H1 (cell line): Measurements from ENCODE around the gene OSM. TPM values are rescaled to one million over a fixed set of nuclear protein-coding genes. Genes with fewer than 3 reads are reported as not detected.

Experiments used
- CTCF ChIA-PET: fragments of 300-600 bp; sonication (Branson Sonifier 250); formaldehyde crosslinking; loops from one replicate; lab custom pipeline; 2021; ENCODE audit not compliant: partially characterized antibody; lab: Charles Lee
- POLR2A ChIA-PET: fragments of 300-600 bp; sonication (Branson Sonifier 250); formaldehyde crosslinking; loops from one replicate; lab custom pipeline; 2021; ENCODE audit warnings: inconsistent platforms; ENCODE audit not compliant: partially characterized antibody; lab: Charles Lee
- DNase-seq, 2 experiments: peaks; one replicate each; pipeline versions ENCODE4 v3.0.0 to v3.0.0-alpha.2; 2010 to 2022; ENCODE audit warnings: low spot score in 2 of 2, low read depth in 1 of 2, mixed read lengths in 1 of 2
- FAIRE-seq: peaks from 2 replicates; lab custom pipeline; 2011; peaks lifted over from hg19 to GRCh38; lab: Jason Lieb, UNC
- H2AFZ ChIP-seq: 2 replicates; pipeline ENCODE4 v1.8.1; 2012; ENCODE audit warnings: low read length, inconsistent platforms
- H2AK5ac ChIP-seq: 2 replicates; pipeline ENCODE4 v1.6.1; 2013; ENCODE audit warnings: low read depth, low read length
- H2BK120ac ChIP-seq: replicated peaks from 2 replicates; pipeline ENCODE3; 2013; ENCODE audit warnings: low read depth, low read length, inconsistent platforms
- H2BK12ac ChIP-seq: 2 replicates; pipeline ENCODE4 v1.6.1; 2013; ENCODE audit warnings: low read depth, low read length
- H2BK15ac ChIP-seq: 2 replicates; pipeline ENCODE4 v1.6.1; 2013; ENCODE audit warnings: low read length
- H2BK20ac ChIP-seq: 2 replicates; pipeline ENCODE4 v1.6.1; 2013; ENCODE audit warnings: low read length
- H2BK5ac ChIP-seq: 2 replicates; pipeline ENCODE4 v1.6.1; 2013; ENCODE audit warnings: low read depth, low read length
- H3K14ac ChIP-seq: 2 replicates; pipeline ENCODE4 v1.6.1; 2013; ENCODE audit warnings: inconsistent platforms; ENCODE audit not compliant: insufficient read length
- H3K18ac ChIP-seq: 2 replicates; pipeline ENCODE4 v1.6.1; 2013; ENCODE audit warnings: low read length; ENCODE audit errors: extremely low read depth
- H3K23ac ChIP-seq: 2 replicates; pipeline ENCODE4 v1.6.1; 2013; ENCODE audit warnings: inconsistent platforms; ENCODE audit not compliant: insufficient read length
- H3K23me2 ChIP-seq: 2 replicates; pipeline ENCODE4 v1.6.1; 2013; ENCODE audit warnings: low read depth, low read length
- H3K27ac ChIP-seq: 2 replicates; pipeline ENCODE4 v1.6.1; 2011; ENCODE audit warnings: low read depth, low read length, inconsistent platforms
- H3K27me3 ChIP-seq, 4 experiments: replicated peaks in 1 of 4; 1 replicate in 1 of 4; 2 replicates in 3 of 4; pipeline versions ENCODE4 v1.6.1 to v1.8.1; 2011 to 2013; ENCODE audit warnings: low read length in 3 of 4, mild to moderate bottlenecking in 3 of 4, inconsistent platforms in 2 of 4, mixed read lengths in 2 of 4, moderate library complexity in 1 of 4; ENCODE audit not compliant: control insufficient read depth in 3 of 4, insufficient read depth in 3 of 4; ENCODE audit errors: extremely low read depth in 1 of 4
- H3K36me3 ChIP-seq, 4 experiments: 2 replicates each; pipeline versions ENCODE4 v1.6.1 to v1.8.1; 2011 to 2013; ENCODE audit warnings: mild to moderate bottlenecking in 4 of 4, low read length in 3 of 4, moderate library complexity in 2 of 4, control low read depth in 1 of 4, inconsistent platforms in 1 of 4; ENCODE audit not compliant: insufficient read depth in 4 of 4, control insufficient read depth in 2 of 4
- H3K4ac ChIP-seq: replicated peaks from 2 replicates; pipeline ENCODE3; 2013; ENCODE audit warnings: low read length, low read depth, mixed read lengths, inconsistent platforms; ENCODE audit not compliant: insufficient read length
- H3K4me1 ChIP-seq, 4 experiments: replicated peaks in 1 of 4; 1 replicate in 1 of 4; 2 replicates in 3 of 4; pipeline versions ENCODE4 v1.6.1 to v1.8.1; 2011 to 2013; ENCODE audit warnings: low read length in 3 of 4, inconsistent platforms in 2 of 4, mixed read lengths in 1 of 4; ENCODE audit not compliant: insufficient read depth in 4 of 4, control insufficient read depth in 3 of 4
- H3K4me2 ChIP-seq, 2 experiments: 2 replicates each; pipeline versions ENCODE4 v1.6.1 to v1.8.1; 2011 to 2013; ENCODE audit warnings: low read depth in 2 of 2, low read length in 2 of 2, control low read depth in 1 of 2, inconsistent platforms in 1 of 2, mild to moderate bottlenecking in 1 of 2; ENCODE audit not compliant: insufficient read depth in 1 of 2
- H3K4me3 ChIP-seq, 4 experiments: fragments of 200-600, 300-600 bp in 1 of 4; sonication (generic), shearing (Covaris generic), sonication (Bioruptor Twin) in 1 of 4; 2 replicates each; pipeline versions ENCODE4 v1.5.1 to v1.8.1; 2011 to 2016; ENCODE audit warnings: low read length in 4 of 4, low read depth in 3 of 4, control low read depth in 2 of 4, inconsistent platforms in 2 of 4, mild to moderate bottlenecking in 2 of 4, mixed read lengths in 1 of 4, moderate library complexity in 1 of 4; ENCODE audit not compliant: insufficient read depth in 2 of 4; ENCODE audit errors: extremely low read depth in 1 of 4
- H3K56ac ChIP-seq: replicated peaks from 2 replicates; pipeline ENCODE3; 2013; ENCODE audit warnings: low read depth, mild to moderate bottlenecking, mixed read lengths, low read length, inconsistent platforms; ENCODE audit not compliant: insufficient read length
- H3K79me1 ChIP-seq: 2 replicates; pipeline ENCODE4 v1.6.1; 2013; ENCODE audit warnings: low read depth, low read length, control low read depth
- H3K79me2 ChIP-seq, 2 experiments: 2 replicates each; pipeline versions ENCODE4 v1.6.1 to v1.8.1; 2012 to 2013; ENCODE audit warnings: low read length in 2 of 2, mild to moderate bottlenecking in 2 of 2, inconsistent platforms in 1 of 2; ENCODE audit not compliant: insufficient read depth in 2 of 2, control insufficient read depth in 1 of 2
- H3K9ac ChIP-seq, 4 experiments: replicated peaks in 1 of 4; 1 replicate in 1 of 4; 2 replicates in 3 of 4; pipeline versions ENCODE4 v1.6.1 to v1.8.1; 2011 to 2013; ENCODE audit warnings: low read depth in 3 of 4, low read length in 3 of 4, control low read depth in 2 of 4, mild to moderate bottlenecking in 2 of 4, moderate library complexity in 2 of 4, inconsistent platforms in 1 of 4; ENCODE audit errors: extremely low read depth in 1 of 4
- H3K9me3 ChIP-seq, 2 experiments: 2 replicates each; pipeline versions ENCODE4 v1.6.1 to v1.8.1; 2012 to 2013; ENCODE audit warnings: mild to moderate bottlenecking in 2 of 2, moderate library complexity in 2 of 2, control low read depth in 1 of 2, inconsistent platforms in 1 of 2, low read depth in 1 of 2, low read length in 1 of 2, mixed read lengths in 1 of 2; ENCODE audit not compliant: insufficient read depth in 2 of 2
- H4K20me1 ChIP-seq, 2 experiments: replicated peaks in 1 of 2; 2 replicates each; pipeline versions ENCODE3 to v1.8.1; 2011 to 2013; ENCODE audit warnings: inconsistent platforms in 2 of 2, low read length in 2 of 2, mild to moderate bottlenecking in 1 of 2; ENCODE audit not compliant: insufficient read depth in 2 of 2, control insufficient read depth in 1 of 2
- H4K5ac ChIP-seq: 2 replicates; pipeline ENCODE4 v1.6.1; 2013; ENCODE audit warnings: low read length, low read depth, mixed read lengths, inconsistent platforms; ENCODE audit not compliant: insufficient read length
- H4K8ac ChIP-seq: 2 replicates; pipeline ENCODE4 v1.8.0; 2013; ENCODE audit warnings: mild to moderate bottlenecking, moderate library complexity, low read length, inconsistent platforms; ENCODE audit not compliant: insufficient read depth; ENCODE audit errors: extremely low read depth
- H4K91ac ChIP-seq: replicated peaks from 2 replicates; pipeline ENCODE3; 2013; ENCODE audit warnings: low read length, mixed read lengths, inconsistent platforms; ENCODE audit not compliant: insufficient read length
- CHD1 ChIP-seq: IDR thresholded peaks from 2 replicates; pipeline ENCODE4 v1.6.1; 2012; ENCODE audit warnings: low read depth, low read length, improper control_type of control experiment
- KDM1A ChIP-seq: fragments of 200-600, 300-600 bp; sonication (generic); IDR thresholded peaks from 2 replicates; pipeline ENCODE4 v1.7.1; 2016; ENCODE audit warnings: mild to moderate bottlenecking, low read length, borderline replicate concordance
- PHF8 ChIP-seq: fragments of 200-600 bp; sonication (generic); conservative IDR thresholded peaks from 2 replicates; pipeline ENCODE4 v1.7.1; 2012; ENCODE audit warnings: low read depth, mild to moderate bottlenecking, inconsistent platforms, low read length, moderate library complexity
- RFX5 ChIP-seq: IDR thresholded peaks from 2 replicates; pipeline ENCODE4 v1.6.1; 2011; ENCODE audit warnings: low read depth, low read length, improper control_type of control experiment, borderline replicate concordance
- SIN3A ChIP-seq, 2 experiments: IDR thresholded peaks in 1 of 2; conservative IDR thresholded peaks in 1 of 2; 2 replicates each; pipeline ENCODE4 v1.6.1; 2011 to 2012; ENCODE audit warnings: low read length in 2 of 2, improper control_type of control experiment in 1 of 2, low read depth in 1 of 2, mild to moderate bottlenecking in 1 of 2
- TAF1 ChIP-seq: IDR thresholded peaks from 2 replicates; pipeline ENCODE4 v1.6.1; 2011; ENCODE audit warnings: mild to moderate bottlenecking, low read depth, low read length
- YY1 ChIP-seq: IDR thresholded peaks from 2 replicates; pipeline ENCODE4 v1.6.1; 2011; ENCODE audit warnings: low read depth, mild to moderate bottlenecking, low read length
- WGBS, 2 experiments: shearing (Covaris generic) in 1 of 2; methylation state at CpG; one replicate each; pipeline versions ENCODE4 v1.1.6 to v1.1.7; 2013 to 2015; ENCODE audit warnings: low lambda C conversion rate in 2 of 2, mixed read lengths in 2 of 2, inconsistent platforms in 1 of 2, low coverage in 1 of 2, missing lambda C conversion rate in 1 of 2; ENCODE audit not compliant: insufficient replicate concordance in 2 of 2, insufficient coverage in 1 of 2, insufficient read length in 1 of 2; ENCODE audit errors: extremely low coverage in 1 of 2, missing lambda C conversion rate in 1 of 2; 5-methylcytosine and 5-hydroxymethylcytosine counted together
- polyA plus RNA-seq, 7 experiments: library from polyadenylated mRNA; depleted of rRNA in 3 of 7; stranded (reverse) in 5 of 7; unstranded in 2 of 7; fragments of >200 nt in 5 of 7; fragments of 200-250 nt in 2 of 7; gene quantifications; 1 replicate in 5 of 7; 2 replicates in 1 of 7; 4 replicates in 1 of 7; pipeline versions ENCODE4 v1.2.1 to v1.2.3, GENCODE V29; 2011 to 2013; ENCODE audit warnings: missing spikeins in 2 of 7, mixed read lengths in 2 of 7
- total RNA-seq: library from RNA; stranded (reverse); fragmentation: NEBNext Ultra II Directional; extraction: Animal tissue kit (Norgen Biotek cat#: 25700); gene quantifications from 2 replicates; pipeline ENCODE4 v1.2.1, GENCODE V29; 2021

The OSM gene
- total and polyA plus RNA-seq, 2 of the 8 experiments (the other 6 are each of a cell fraction or from before 2014, with no cell fraction given), result not detected

DNA sequence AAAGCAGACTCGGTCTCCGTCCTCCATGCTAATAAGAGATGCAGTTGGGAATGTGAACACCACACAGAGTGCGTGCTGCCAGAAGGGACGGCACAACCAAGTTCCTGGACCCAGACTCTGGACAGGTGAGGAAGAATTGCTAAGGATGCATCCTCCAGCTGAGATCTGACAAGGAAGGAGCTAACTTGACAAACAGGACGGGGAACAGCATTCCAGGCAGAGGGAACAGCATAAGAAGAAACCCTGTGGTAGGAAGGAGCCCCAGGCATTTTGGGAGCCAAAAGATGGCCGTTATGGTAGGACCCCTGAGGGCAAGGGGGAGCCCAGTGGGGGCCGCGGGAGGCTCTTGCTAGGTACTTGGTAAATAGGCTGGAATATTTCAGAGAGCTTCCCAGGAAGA, 6.0 kb downstream of the OSM start:
- no peak overlapping the region for H4K91ac ChIP-seq
- H4K20me1 ChIP-seq, result no peaks in the 10 kb centered on the region
- H4K8ac ChIP-seq, result no peak overlapping the region
- H2AFZ ChIP-seq, result no peak overlapping the region
- H2BK20ac ChIP-seq, result no peak overlapping the region
- H3K79me2 ChIP-seq, result no peaks in the 10 kb centered on the region
- H3K4me1 ChIP-seq, result peaks cover 3 to 17% (median 9%) of the 10 kb centered on the region in 4 experiments
- CTCF ChIA-PET, result interaction anchor here (1.0 to 3.5 kb wide), 7 partner anchors 16 to 153 kb away, joined by 3 to 17 read pairs (median 4); no protein-coding TSS in a partner anchor
- H3K4me2 ChIP-seq, result no peak overlapping the region
- no peaks in the 10 kb centered on the region for H3K9me3 ChIP-seq
- no peak overlapping the region for H3K56ac ChIP-seq
- no peak overlapping the region for H3K4me3 ChIP-seq
- POLR2A ChIA-PET, result interaction anchor here (0.8 to 1.6 kb wide), 3 partner anchors 11 to 20 kb away, joined by 3 to 4 read pairs (median 4); no protein-coding TSS in a partner anchor
- no peak overlapping the region for H3K9ac ChIP-seq
- H3K14ac ChIP-seq, result no peak overlapping the region
- no peak overlapping the region for H2BK15ac ChIP-seq
- no peak overlapping the region; the same call in 1 of the 2 replicates for H2BK12ac ChIP-seq
- no peak overlapping the region for H2AK5ac ChIP-seq
- FAIRE-seq (no peak), DNase-seq (no peak)
- TF ChIP-seq YY1 (no peak), RFX5 (no peak), SIN3A (conservative IDR thresholded peaks at IDR 0.05 in 1 of 2, IDR thresholded peaks at IDR 0.05 in 1 of 2; ENCODE audit: low read depth in 1 of 2, low read length in 2 of 2) (no peak), TAF1 (no peak), KDM1A (no peak), CHD1 (no peak), PHF8 (no peak)
- peaks cover 0 to 2% (median 0%) of the 10 kb centered on the region in 4 experiments; a peak in 2 of 7 replicates for H3K27me3 ChIP-seq
- no peak overlapping the region for H2BK120ac ChIP-seq
- H3K23me2 ChIP-seq, result no peaks in the 10 kb centered on the region
- H3K79me1 ChIP-seq, result no peaks in the 10 kb centered on the region
- 92% methylated on average over 8 of the region's 8 CpGs; no CpG with 5 or more reads in 1 of the 2 experiments for WGBS, 2 experiments
- H3K36me3 ChIP-seq, result no peaks in the 10 kb centered on the region
- H2BK5ac ChIP-seq, result no peak overlapping the region
- no peak overlapping the region for H3K18ac ChIP-seq
- no peak overlapping the region for H3K23ac ChIP-seq
- H3K27ac ChIP-seq, result no peak overlapping the region
- H3K4ac ChIP-seq, result no peak overlapping the region
- no peak overlapping the region for H4K5ac ChIP-seq
